Transverse colon (tissue), 4 donors: Measurements from ENCODE around the gene HOXB7. TPM values are rescaled to one million over a fixed set of nuclear protein-coding genes. Genes with fewer than 3 reads are reported as not detected.
A peak's percentile ranks its signal among the peaks of the same experiment; 100 is the strongest.

Experiments
- DNase-seq: peaks from one replicate; pipeline ENCODE4 v3.0.0-alpha.2; 2019
- H3K27ac ChIP-seq, 4 donors: fragments of 200-600 bp; sonication (generic); 2 replicates each; pipeline ENCODE4 v1.5.1; 2016 to 2018; ENCODE audit warnings: inconsistent platforms in 4 of 4
- H3K27me3 ChIP-seq: fragments of 200-600 bp; sonication (generic); 2 replicates; pipeline ENCODE4 v1.5.1; 2017; ENCODE audit warnings: inconsistent platforms
- H3K36me3 ChIP-seq, 4 donors: fragments of 200-600 bp; sonication (generic); 2 replicates each; pipeline ENCODE4 v1.5.1; 2017 to 2019; ENCODE audit warnings: inconsistent platforms in 4 of 4
- H3K4me1 ChIP-seq, 4 donors: fragments of 200-600 bp; sonication (generic); 2 replicates each; pipeline ENCODE4 v1.5.1; 2017 to 2020; ENCODE audit warnings: inconsistent platforms in 4 of 4
- H3K4me3 ChIP-seq, 4 donors: fragments of 200-600 bp; sonication (generic); 1 replicate in 1 of 4; 2 replicates in 3 of 4; pipeline versions ENCODE4 v1.5.1 to v1.6.1; 2017 to 2019; ENCODE audit warnings: inconsistent platforms in 4 of 4
- H3K9me3 ChIP-seq, 2 donors: fragments of 200-600 bp; sonication (generic); 2 replicates each; pipeline ENCODE4 v1.5.1; 2017 to 2019; ENCODE audit warnings: inconsistent platforms in 2 of 2
- CTCF ChIP-seq, 5 experiments: fragments of 200-600 bp in 3 of 5; fragments of 450-650 bp in 2 of 5; sonication (generic) in 3 of 5; IDR thresholded peaks; 1 replicate in 2 of 5; 2 replicates in 3 of 5; pipeline ENCODE4 v1.5.1; 2016 to 2017; ENCODE audit warnings: antibody characterized with exemption in 5 of 5, inconsistent platforms in 3 of 5, mild to moderate bottlenecking in 2 of 5, moderate library complexity in 1 of 5
- EP300 ChIP-seq: sonication (generic); formaldehyde crosslinking; IDR thresholded peaks from one replicate; pipeline ENCODE4 v1.6.1; 2017; ENCODE audit warnings: antibody characterized with exemption, low read depth
- POLR2A ChIP-seq: fragments of 450-650 bp; IDR thresholded peaks from one replicate; pipeline ENCODE4 v1.6.1; 2016; ENCODE audit warnings: antibody characterized with exemption, mild to moderate bottlenecking, moderate library complexity
- POLR2AphosphoS5 ChIP-seq, 3 donors: sonication (generic); formaldehyde crosslinking; IDR thresholded peaks; one replicate each; pipeline ENCODE4 v1.6.1; 2016; ENCODE audit warnings: antibody characterized with exemption in 3 of 3
- WGBS, 2 donors: methylation state at CpG; one replicate each; pipeline ENCODE4 v1.1.5; 2018; ENCODE audit warnings: low coverage in 1 of 2; 5-methylcytosine and 5-hydroxymethylcytosine counted together
- in situ Hi-C, 4 donors: fragments of 200-750 bp; cut with MboI; loops; one replicate each; pipeline versions ENCODE4 v1.15.0 to v1.15.1; 2017; ENCODE audit warnings: low sequenced_read_pairs in 3 of 4, low pct_ligation_motif_present in 1 of 4, low pct_unique_long_range_greater_than_20kb in 1 of 4
- intact Hi-C: fragments of 100-400 bp; cut with DNase I; formaldehyde crosslinking; loops from one replicate; pipeline ENCODE4 v1.15.1; 2023; ENCODE audit warnings: low total_unique reads
- total RNA-seq, 4 donors: library from RNA; depleted of rRNA; stranded (reverse); fragments of >200 nt; gene quantifications; one replicate each; pipeline ENCODE4 v1.1.0, GENCODE V29; 2016

HOXB7 gene
- total RNA-seq, 4 donors from 2014 or later = 11.2 to 20.9 (median 16.7) TPM; not detected in 1

GRCh38 chr17:48608494-48608834, 2.4 kb downstream of the HOXB7 start:
- H3K9me3 ChIP-seq = no peaks in the 10 kb centered on the region
- H3K4me1 ChIP-seq = peaks cover 0 to 44% (median 36%) of the 10 kb centered on the region in 4 donors
- peaks cover 35% of the 10 kb centered on the region for H3K27me3 ChIP-seq
- TF ChIP-seq CTCF (IDR thresholded peaks at IDR 0.05) (no peak), EP300 (no peak), POLR2A (no peak), POLR2AphosphoS5 (IDR thresholded peaks at IDR 0.05) (no peak)
- in situ Hi-C loops (no loop called here), intact Hi-C loops (no loop called here)
- WGBS, 2 donors = 100% methylated on average over 1 of the region's 1 CpG
- no peak overlapping the region for H3K4me3 ChIP-seq
- no peaks in the 10 kb centered on the region for H3K36me3 ChIP-seq
- no peak overlapping the region for H3K27ac ChIP-seq
- no peak for DNase-seq

GRCh38 chr17:48606892-48607614, 3.8 kb downstream of the HOXB7 start:
- no peak for TF ChIP-seq CTCF (IDR thresholded peaks at IDR 0.05)
- no peak for TF ChIP-seq POLR2A
- TF ChIP-seq EP300 = no peak
- no peak for TF ChIP-seq POLR2AphosphoS5 (IDR thresholded peaks at IDR 0.05)
- in situ Hi-C loops = no loop called here
- no peak overlapping the region for H3K4me3 ChIP-seq

GRCh38 chr17:48605991-48606891, 4.6 kb downstream of the HOXB7 start:
- in situ Hi-C loops (no loop called here), intact Hi-C loops (no loop called here)
- Histone ChIP-seq H3K27me3 (peaks cover 19% of the 10 kb centered on the region), H3K9me3 (no peaks in the 10 kb centered on the region), H3K27ac (peak overlapping the region in 3 of 4 donors; percentile 86 to 95 (median 89)), H3K4me3 (no peak overlapping the region), H3K36me3 (no peaks in the 10 kb centered on the region), H3K4me1 (peaks cover 0 to 39% (median 32%) of the 10 kb centered on the region in 4 donors)
- 87 to 90% methylated on average over 29 to 41 of the region's 41 CpGs for WGBS, 2 donors
- no peak for DNase-seq
- TF ChIP-seq CTCF (IDR thresholded peaks at IDR 0.05) (no peak), POLR2AphosphoS5 (IDR thresholded peaks at IDR 0.05) (no peak), POLR2A (no peak), EP300 (no peak)

More at GRCh38 chr17:48606892-48607614, 3.8 kb downstream of the HOXB7 start:
- Histone ChIP-seq H3K36me3 (no peaks in the 10 kb centered on the region), H3K9me3 (no peaks in the 10 kb centered on the region), H3K4me1 (peaks cover 0 to 39% (median 31%) of the 10 kb centered on the region in 4 donors), H3K27me3 (peaks cover 21% of the 10 kb centered on the region), H3K27ac (no peak overlapping the region)
- intact Hi-C loops = no loop called here
- no peak for DNase-seq
- 88 to 96% methylated on average over 9 of the region's 9 CpGs for WGBS, 2 donors

- peaks cover 0 to 46% (median 38%) of the 10 kb centered on the region in 4 donors for H3K4me1 ChIP-seq
- intact Hi-C loops = no loop called here
- in situ Hi-C loops = no loop called here
- no peak for TF ChIP-seq POLR2AphosphoS5 (IDR thresholded peaks at IDR 0.05)
- no peak for TF ChIP-seq CTCF (IDR thresholded peaks at IDR 0.05)
- TF ChIP-seq POLR2A = no peak
- TF ChIP-seq EP300 = no peak
- peak overlapping the region in 1 of 4 donors; percentile 66 for H3K4me3 ChIP-seq
- H3K36me3 ChIP-seq = no peaks in the 10 kb centered on the region
- 61 to 64% methylated on average over 2 to 10 of the region's 10 CpGs for WGBS, 2 donors
- DNase-seq = no peak
- peaks cover 17% of the 10 kb centered on the region for H3K27me3 ChIP-seq
- peak overlapping the region; percentile 86 to 95 (median 90) for H3K27ac ChIP-seq
- no peaks in the 10 kb centered on the region for H3K9me3 ChIP-seq
These were observed 5.4 kb downstream of the HOXB7 start for GRCh38 chr17:48605409-48605919.
